ENCODE measurements around the gene TRAK1.

Gene TRAK1

DNA sequence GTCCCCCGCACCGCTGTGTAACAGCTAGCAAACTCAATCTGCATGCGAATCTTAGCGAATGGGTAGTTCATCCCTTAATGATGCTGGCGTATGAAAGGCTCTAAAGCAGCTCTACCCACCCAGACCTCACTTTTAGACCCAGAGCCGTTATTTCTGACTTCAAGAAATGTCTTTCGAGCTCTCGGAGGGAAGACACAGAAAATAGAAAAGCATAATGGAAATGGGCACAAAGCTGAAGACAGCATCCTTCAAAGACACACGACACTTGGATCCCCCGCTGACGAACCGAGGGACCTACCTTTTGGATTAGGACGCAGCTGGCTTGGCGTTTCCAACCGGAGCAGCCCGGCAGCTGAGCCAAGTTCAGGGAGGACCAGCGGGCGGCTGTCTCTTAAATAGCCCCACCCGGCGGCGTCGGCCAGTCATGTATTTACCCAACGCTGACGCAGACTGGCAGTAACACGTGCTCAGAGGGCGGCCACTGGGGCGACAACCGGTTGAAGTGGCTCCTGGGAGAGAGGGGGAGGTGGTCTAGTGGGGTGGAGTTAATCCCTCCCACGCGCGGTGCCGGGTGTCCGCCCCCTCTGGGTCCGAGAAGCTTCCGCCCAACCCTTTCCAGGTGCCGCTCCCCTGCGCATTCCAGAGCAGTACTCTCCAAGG lies 173.4 kb downstream of the TRAK1 start:
- no peak for DNase-seq (ENCODE audit: extremely low spot score)
- CTCF ChIA-PET = interaction anchor here (4.4 kb wide), 1 partner anchor 16 kb away, joined by 35 read pairs; no protein-coding TSS in a partner anchor
- POLR2A ChIA-PET = no interaction called here
- TF ChIP-seq, protein P1, sequence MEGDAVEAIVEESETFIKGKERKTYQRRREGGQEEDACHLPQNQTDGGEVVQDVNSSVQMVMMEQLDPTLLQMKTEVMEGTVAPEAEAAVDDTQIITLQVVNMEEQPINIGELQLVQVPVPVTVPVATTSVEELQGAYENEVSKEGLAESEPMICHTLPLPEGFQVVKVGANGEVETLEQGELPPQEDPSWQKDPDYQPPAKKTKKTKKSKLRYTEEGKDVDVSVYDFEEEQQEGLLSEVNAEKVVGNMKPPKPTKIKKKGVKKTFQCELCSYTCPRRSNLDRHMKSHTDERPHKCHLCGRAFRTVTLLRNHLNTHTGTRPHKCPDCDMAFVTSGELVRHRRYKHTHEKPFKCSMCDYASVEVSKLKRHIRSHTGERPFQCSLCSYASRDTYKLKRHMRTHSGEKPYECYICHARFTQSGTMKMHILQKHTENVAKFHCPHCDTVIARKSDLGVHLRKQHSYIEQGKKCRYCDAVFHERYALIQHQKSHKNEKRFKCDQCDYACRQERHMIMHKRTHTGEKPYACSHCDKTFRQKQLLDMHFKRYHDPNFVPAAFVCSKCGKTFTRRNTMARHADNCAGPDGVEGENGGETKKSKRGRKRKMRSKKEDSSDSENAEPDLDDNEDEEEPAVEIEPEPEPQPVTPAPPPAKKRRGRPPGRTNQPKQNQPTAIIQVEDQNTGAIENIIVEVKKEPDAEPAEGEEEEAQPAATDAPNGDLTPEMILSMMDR (IDR thresholded peaks at IDR 0.05; ENCODE audit: control extremely low read depth, extremely low read depth, low read depth, missing control alignments) = no peak

DNA sequence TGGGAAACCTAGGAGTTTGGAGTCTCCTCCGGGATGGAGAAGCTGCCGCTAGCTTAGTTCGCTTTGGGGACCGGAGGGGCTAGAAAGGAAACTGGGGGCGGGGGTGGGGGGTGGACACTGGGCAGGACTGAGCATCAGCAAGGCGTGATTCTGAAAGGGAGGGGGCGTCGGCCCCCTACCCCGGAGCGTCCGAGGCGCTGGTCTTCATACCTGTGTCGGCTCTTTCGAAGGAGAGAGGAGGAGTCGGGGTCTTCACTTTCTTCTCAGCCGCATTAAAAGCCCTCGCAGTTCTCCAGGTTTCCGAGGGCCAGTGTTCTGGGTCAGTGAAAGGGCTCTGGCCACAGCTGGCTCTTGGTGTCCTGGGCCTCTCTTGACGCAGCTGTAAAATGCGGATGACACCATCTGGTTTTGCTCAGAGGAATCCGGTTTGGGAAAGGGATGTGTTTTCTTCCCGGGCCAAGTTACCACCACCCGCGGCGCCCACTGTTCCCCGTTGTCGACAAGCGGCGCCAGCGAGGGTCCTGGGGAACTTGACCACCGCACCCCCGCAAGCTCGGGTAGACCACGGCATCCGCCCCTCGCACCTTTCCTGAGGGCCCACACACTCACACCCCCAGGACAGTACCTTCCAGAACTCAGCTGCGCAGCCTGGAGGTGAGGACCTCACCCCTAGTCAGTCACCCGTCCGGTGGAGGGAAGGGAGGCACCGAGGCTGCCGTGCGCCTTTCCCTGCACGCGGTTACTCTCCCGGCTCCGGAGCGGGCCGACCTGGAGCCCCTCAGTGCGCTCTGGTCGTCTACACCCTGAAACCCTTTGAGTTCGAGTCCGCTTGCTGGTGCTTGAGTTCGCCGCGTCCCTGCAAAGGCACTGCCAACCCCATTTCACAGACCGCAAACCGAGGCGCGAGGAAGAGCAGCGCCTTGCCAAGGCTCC lies 174.2 kb downstream of the TRAK1 start:
- ChIA-PET CTCF (interaction anchor here (4.4 kb wide), 1 partner anchor 17 kb away, joined by 35 read pairs; no protein-coding TSS in a partner anchor), POLR2A (no interaction called here)
- TF ChIP-seq, protein P1 (IDR thresholded peaks at IDR 0.05; ENCODE audit: control extremely low read depth, extremely low read depth, low read depth, missing control alignments) = no peak
- DNase-seq (ENCODE audit: extremely low spot score) = no peak

DNA sequence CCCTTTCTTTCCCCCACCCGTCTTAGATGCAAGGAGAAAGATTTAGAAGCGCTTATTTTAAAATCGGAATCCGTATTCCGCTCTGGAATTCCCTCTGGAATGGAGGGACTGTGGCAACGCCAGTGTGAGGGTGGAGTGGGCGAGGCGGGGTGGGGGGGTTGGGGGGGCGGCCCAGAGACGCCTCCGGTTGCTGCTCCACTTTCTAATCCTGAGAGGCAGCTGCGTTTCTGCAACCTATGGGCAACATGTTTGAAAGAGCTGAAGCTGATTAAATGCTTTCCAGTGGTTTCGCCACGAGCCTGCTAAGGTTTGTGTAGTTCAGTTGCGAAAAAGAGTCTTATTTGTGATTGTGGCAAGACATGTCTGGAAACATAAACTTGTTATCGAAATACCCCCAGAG lies 174.9 kb downstream of the TRAK1 start, which contains the start of gene CCK:
CCK (minus strand) TSS at position 101 of the 400 bp plus-strand sequence. CDS start 2,555 bp downstream, outside the sequence.
- POLR2A ChIA-PET = no interaction called here
- CTCF ChIA-PET = no interaction called here
- TF ChIP-seq, protein P1 (IDR thresholded peaks at IDR 0.05; ENCODE audit: control extremely low read depth, extremely low read depth, low read depth, missing control alignments) = no peak
- DNase-seq (ENCODE audit: extremely low spot score) = no peak

DNA sequence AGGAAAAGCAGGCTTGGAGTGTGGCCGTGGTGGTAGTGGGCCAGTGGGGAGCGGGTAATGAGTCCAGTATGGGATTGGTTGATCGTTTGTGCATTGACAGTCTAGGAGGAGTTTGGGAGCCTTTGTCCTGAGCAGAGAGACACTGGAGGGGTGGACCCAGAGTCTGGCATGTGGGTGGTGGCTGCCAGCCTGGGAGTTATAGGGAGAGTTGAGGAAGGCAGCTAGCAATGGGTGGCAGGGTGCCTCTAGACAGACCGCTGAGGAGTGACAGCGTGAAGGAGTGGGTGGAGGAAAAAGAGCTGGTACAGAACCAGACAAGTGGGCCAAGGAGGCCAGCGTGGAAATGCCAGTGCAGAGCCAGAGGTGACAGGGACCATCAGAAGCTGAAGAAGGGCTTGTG lies 176.7 kb downstream of the TRAK1 start:
- ChIA-PET CTCF (interaction anchor here (1.1 to 2.1 kb wide), 2 partner anchors 19 to 21 kb away, joined by 3 to 9 read pairs; no protein-coding TSS in a partner anchor), POLR2A (no interaction called here)
- TF ChIP-seq, protein P1 (IDR thresholded peaks at IDR 0.05; ENCODE audit: control extremely low read depth, extremely low read depth, low read depth, missing control alignments) = no peak
- DNase-seq (ENCODE audit: extremely low spot score) = no peak

DNA sequence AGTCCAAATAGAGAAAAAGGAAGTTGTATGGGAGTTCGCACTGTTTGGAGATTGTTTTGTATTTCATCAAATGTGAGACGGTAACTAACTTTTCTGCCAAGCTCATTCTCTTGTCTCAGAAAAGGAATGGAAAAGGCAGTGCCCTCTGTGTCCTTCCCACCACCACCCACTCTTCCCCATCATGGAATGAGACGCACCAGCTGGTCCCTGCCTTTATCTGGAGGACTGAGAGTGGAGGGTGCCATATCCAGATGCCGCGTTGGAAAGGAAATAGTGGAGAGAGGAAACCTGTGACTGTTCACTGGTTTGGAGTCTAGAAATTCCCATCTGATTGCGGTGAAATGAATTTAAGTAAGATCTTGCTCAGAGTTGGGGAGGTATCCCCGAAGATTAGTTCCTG lies 178.5 kb downstream of the TRAK1 start:
- TF ChIP-seq, protein P1 (IDR thresholded peaks at IDR 0.05; ENCODE audit: control extremely low read depth, extremely low read depth, low read depth, missing control alignments) = no peak
- ChIA-PET CTCF (interaction anchor here (2.1 kb wide), 1 partner anchor 22 kb away, joined by 9 read pairs; no protein-coding TSS in a partner anchor), POLR2A (no interaction called here)
- DNase-seq (ENCODE audit: extremely low spot score) = no peak

DNA sequence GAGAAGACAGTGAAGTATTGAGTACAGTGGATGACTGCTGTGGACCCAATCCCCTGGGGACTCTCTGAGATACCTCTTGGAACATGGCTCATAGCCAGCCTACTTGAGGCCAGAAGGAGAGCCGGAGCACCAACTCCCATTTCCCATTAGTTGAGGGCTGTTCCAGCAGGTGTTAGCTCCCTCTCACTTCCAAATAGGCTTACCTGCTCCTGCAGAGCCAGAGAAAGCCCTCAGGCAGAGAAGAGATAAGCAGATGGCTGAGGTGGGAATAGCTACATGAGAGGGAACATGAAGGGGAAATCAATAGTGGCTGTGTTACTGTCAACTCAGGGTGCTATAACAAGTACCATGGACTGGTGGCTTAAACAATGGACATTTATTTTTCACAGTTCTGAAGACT lies 179.4 kb downstream of the TRAK1 start:
- TF ChIP-seq, protein P1 (IDR thresholded peaks at IDR 0.05; ENCODE audit: control extremely low read depth, extremely low read depth, low read depth, missing control alignments) = no peak
- no peak for DNase-seq (ENCODE audit: extremely low spot score)
- ChIA-PET POLR2A (no interaction called here), CTCF (no interaction called here)

Measured in GM10248 (cell line).